HG02943 (cell line): ENCODE results near the gene ASF1A.
"Not testable (repeated sequence)": the region's sequence is repeated elsewhere in the genome, so short reads cannot be mapped to it uniquely, and the experiment has no call there.

Experiments used
- ATAC-seq: cut with Tn5 transposase; IDR thresholded peaks from one replicate; pipeline ENCODE4 v1.9.1; 2021; ENCODE audit warnings: mild to moderate bottlenecking, low read depth, moderate library complexity; ENCODE audit not compliant: unreplicated experiment

ASF1A gene

DNA sequence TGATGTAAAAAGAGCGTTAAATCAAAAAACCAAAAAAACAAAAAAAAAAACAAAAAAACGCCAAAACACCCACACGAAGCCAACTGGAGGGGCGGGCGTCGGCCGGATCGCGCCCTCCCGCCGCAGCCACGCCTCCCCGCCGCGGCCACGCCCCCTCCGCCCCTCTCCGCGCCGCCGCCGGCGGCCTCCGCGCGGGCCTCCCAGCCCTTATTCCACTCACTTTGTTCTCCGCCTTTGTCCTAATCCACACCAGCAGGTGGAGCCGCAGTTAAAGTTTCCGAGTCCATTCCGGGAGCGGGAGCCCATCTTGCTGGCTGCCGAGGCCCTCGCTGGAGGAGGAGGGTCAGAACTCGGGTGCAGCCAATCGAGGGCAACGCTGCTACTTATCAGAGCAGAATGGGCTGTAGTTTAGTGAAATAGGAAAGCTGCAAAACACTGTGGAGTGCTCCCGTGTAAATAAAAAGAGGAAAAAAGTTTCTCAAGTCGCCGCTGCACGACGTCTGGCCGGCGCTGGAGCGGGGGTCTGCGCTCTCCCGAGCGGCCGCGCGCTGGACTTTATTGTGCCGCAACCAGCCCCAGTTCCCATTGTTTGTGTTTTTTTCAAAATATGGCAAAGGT lies at the start of gene ASF1A:
ASF1A (plus strand) TSS at position 346 of the 618 bp plus-strand sequence; CDS start at position 608, 262 bp downstream.
- ATAC-seq = peak; percentile 64

DNA sequence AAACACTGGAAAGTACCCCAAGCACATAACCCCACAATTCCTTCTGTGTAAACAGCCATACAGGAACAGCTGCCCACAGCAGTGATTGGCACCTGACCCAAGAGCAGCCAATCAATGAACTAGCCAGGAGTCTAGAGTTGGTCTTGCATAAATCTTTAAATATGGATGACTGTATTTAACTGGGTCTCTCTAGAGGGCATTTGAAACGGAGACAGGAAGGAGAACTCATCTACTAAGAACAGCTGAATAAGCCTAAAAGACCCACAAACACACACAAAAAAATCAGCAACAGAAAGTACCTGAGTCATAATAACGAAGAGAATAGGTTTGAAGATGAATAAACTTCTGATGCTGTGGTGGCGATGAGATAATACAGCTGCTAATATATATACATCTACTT lies 49.0 kb upstream of the ASF1A start:
- peak; percentile 52 for ATAC-seq

DNA sequence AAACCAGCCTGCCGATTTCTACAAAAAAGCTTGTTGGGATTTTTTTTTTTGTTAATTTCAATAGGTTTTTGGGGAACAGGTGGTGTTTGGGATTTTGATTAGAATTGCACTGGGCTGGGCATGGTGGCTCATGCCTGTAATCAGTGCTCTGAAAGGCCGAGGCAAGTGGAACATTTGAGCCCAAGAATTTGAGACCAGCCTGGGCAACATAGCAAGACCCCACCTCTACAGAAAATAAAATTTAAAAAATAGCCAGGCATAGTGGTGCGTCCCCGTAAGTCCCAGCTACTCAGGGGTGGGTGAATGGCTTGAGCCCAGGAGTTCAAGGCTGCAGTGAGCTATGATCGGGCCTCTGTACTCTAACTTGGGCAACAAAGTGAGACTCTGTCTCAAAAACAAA lies 40.5 kb upstream of the ASF1A start:
- ATAC-seq = no peak

DNA sequence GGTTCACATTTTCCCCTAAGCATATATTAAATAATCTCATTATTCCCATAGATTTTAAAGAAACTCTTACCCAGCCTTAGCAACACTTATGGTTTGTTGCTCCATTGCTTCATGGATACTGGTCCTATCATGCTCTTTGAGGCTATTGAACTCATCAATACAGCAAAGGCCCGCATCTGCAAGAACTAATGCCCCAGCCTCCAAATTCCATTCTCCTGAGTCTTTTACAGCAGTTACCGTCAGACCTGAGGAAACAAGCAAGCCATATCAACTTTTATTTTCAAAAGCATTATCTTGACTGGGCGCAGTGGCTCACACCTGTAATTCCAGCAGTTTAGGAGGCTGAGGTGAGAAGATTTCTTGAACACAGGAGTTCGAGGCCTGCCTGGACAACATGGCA lies 37.7 kb upstream of the ASF1A start:
- ATAC-seq = no peak

DNA sequence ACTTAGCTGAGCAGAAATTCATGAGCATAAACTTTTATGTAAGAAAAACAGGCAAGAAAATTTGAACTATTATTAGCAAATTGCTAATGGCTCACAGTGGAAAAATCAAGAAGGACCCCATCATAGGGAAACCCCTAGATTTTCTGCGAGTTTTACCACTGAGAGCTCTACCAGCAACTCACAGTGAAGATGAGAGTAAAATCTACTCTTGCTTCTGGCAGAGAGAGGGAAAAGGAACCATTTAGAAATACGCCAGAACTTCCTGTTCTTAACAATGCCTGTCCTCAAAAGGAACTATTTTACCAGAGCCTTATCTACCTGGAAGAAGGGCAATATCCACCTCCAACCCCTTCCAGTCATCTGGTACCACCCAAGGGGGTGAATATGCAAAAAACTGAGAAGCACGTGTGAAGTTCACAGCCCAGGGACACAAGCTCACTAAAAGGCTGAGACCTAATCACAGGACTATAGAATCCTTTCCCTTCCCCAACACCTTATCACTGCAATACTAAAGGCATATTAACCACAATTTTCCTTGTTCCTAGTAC lies 34.4 kb upstream of the ASF1A start:
- ATAC-seq = no peak

DNA sequence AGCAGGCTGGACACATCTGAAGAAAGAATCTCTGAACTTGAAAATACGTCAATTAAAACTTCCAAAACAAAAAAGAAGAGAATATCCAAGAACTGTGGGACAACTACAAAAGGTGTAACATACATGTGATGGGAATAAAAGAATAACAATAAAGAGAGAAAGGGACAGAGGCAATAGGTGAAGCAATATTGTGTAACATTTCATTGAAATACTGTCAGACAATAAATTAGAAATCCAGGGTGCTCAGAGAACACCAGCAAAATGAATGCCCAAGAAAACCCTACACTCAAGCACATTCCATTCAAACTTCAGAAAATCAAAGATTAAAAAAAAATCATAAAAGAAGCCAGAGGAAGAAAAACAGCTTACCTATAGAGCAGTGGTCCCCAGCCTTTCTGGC lies 33.6 kb upstream of the ASF1A start:
- no peak for ATAC-seq

DNA sequence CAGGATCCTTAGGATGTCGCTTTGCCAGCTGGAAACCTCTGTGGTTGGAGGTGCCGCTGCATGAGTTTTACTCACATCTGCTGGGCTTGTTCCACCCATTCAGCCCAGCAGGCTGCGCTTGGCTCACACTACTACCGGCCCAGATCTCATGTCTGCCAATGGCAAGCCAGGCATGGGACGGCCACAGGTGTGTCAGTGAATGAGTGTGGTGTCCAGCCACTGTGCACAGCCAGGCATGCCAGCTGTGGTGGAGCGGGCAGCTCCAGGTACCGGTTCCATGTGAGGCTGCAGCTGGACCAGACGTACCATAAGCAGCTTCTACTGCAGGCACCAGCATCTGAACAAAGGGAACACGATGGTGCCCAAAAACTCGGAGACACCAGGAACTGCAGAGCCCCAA lies 33.1 kb upstream of the ASF1A start:
- ATAC-seq = no peak

DNA sequence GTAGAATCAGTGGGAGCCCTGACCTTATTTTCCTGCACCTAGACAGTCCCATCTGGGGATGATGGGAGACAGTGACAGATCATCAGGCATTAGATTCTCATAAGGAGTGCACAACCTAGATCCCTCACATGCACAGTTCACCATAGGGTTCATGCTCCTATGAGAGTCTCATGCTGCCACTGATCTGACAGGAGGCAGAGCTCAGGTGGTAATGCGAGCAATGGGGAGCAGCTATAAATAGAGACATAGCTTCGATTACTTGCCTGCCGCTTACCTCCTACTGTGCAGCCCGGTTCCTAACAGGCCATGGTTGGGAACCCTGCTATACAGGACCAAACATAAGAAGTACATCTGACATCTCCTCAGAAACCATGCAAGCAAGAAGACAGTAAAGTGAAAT lies 31.5 kb upstream of the ASF1A start:
- ATAC-seq = no peak

DNA sequence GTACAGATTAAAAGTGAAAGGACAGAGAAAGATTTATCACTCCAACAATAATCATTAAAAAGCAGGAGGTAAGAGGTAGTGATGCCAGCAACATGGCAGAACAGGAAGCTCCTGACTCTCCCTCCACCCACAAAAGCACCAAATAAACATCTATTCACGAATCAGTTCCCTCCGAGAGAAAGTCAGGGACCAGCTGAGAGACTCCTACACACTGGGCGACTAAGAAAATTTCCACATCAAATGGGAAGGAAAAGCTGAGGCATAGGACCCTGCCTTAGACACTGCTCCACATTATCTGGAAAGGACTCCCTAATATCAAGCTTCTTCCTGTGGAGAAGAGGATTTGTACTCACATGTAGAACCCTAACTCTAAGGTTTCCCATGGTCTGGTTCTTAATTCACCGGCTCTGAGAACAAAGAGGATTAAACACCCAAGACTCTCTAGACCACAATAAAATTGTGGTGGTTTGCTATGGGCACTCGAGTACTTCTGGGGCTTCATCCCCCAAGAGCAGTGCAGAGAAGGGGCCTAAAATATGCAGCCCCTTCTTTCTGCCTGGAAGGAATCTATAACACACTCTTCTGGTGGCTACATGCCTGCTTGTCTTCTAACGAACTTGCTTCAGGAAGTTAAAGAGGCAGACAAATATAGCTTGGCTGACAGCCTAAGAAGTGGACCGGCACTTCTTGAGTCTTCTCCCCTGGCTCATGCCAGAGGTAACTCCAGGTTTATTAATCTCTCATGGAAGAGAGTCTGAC lies 29.4 kb upstream of the ASF1A start:
- ATAC-seq = no peak

DNA sequence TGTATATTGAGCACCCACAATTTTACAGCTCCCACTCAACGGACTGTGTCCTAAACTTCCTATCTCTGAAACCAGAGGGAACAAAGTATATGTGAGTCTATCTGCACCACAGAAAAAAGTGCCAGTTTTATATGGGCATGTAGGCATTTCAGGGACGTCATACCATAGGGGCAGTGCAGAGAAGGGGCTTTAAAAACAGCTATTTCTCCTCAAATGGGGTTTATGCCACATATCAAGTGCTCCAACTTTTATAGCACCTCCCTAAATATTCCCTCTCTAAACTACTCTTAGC lies 28.9 kb upstream of the ASF1A start:
- no peak for ATAC-seq

DNA sequence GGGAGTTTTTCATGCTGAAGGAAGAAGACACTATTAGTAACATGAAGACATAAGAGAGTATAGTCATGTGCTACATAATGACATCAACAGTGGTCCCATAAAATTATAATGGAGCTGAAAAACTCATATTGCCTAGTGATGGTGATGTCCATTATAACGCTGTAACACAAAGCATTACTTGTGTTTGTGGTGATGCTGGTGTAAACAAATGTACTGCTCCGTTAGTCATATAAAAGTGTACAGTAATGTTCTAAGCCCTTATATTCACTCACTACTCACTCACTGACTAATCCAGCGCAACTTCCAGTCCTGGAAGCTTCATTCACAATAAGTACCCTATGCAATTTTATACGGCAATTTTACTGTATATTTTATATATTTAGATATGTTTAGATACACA lies 26.8 kb upstream of the ASF1A start:
- ATAC-seq = no peak

DNA sequence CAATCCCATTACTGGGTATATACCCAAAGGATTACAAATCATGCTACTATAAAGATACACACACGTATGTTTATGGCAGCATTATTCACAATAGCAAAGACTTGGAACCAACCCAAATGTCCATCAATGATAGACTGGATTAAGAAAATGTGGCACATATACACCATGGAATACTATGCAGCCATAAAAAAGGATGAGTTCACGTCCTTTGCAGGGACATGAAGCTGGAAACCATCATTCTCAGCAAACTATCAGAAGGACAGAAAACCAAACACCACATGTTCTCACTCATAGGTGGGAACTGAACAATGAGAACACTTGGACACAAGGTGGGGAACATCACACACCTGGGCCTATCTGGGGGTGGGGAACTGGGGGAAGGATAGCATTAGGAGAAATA lies 25.1 kb upstream of the ASF1A start:
- ATAC-seq = not testable (repeated sequence)

DNA sequence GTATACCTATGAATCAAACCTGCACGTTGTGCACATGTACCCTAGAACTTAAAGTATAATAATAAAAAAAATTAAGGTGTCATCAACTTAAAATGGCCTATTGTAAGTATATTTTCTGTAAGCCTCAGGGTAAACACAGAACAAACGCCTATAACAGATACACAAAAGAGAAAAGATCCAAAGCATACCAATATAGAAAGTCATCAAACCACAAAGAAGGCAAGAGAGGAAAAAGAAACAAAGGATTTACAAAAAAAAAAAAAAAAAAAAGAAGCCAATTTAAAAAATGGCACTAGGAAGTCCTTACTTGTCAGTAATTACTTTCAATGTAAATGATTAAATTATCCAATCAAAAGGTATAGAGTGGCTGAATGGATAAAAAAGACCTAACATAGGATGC lies 24.6 kb upstream of the ASF1A start:
- no peak for ATAC-seq

DNA sequence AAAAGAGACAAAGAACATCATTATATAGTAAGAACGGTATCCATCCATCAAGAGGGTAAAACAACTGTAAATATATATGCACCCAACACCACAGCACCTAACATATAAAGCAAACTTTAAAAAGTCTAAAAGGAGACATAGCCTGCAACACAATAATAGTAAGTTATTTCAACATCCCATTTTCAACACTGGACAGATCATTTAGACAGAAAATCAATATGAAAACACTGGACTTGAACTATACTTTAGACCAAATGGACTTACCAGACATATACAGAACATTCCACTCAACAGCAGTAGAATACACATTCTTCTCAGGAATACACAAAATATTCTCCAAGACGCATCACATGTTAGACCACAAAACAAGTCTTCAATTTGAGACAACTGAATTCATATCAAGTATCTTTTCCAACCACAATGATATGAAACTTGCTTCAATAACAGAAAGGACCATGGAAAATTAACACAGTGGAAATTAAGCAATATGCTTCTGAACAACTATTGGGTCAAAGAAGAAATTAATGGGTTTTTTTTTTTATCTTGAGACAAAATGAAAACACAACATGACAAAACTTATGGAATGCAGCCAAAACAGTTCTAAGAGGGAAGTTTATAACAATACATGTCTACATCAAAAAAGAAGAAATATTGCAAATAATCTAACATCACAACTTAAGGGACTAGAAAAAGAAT lies 23.9 kb upstream of the ASF1A start:
- no peak for ATAC-seq

DNA sequence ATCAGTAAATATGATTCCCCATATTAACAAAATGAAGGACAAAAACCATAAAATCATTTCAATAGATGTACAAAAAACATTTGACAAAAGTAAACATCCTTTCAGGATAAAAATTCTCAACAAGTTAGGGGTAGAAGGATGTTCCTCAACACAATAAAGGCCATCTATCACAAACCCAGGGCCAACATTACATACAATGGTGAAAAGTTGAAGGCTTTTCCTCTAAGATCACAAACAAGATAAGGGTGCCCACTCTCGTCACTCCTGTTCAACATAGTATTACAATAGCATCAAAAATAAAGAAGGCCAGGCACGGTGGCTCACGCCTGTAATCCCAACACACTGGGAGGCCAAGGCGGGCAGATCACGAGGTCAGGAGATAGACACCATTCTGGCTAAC lies 22.6 kb upstream of the ASF1A start:
- ATAC-seq = no peak

DNA sequence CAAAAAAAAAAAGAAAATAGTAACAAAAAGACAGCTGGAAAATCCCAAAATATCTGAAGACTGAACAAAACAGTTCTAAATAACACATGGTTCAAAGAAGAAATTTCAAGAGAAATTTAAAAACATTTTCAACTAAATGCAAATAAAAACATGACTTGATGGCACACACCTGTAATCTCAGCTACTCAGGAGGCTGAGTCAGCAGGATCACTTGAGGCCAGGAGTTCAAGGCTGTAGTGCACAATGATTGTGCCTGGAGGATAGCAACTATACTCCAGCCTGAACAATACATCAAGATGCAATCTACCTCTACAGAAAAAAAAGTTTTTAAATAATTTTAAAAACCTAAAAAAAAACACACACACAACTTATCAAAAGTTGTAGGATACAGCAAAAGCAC lies 21.6 kb upstream of the ASF1A start:
- no peak for ATAC-seq

DNA sequence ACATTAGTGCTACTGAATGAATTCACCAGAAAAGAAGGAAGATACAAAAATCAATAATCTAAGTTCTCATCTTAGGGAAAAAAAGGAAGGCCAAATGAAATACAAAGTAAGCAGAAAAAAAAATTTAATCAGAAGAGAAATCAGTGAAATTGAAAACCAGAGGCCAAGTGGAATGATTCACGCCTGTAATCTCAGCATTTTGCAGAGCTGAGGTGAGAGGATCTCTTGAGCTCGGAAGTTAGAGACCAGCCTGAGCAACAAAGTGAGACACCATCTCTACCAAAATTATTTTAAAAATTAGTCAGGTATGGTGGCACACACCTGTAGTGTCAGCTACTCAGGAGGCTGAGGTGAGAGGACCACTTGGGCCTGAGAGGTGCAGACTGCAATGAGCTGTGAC lies 21.2 kb upstream of the ASF1A start:
- ATAC-seq = no peak

DNA sequence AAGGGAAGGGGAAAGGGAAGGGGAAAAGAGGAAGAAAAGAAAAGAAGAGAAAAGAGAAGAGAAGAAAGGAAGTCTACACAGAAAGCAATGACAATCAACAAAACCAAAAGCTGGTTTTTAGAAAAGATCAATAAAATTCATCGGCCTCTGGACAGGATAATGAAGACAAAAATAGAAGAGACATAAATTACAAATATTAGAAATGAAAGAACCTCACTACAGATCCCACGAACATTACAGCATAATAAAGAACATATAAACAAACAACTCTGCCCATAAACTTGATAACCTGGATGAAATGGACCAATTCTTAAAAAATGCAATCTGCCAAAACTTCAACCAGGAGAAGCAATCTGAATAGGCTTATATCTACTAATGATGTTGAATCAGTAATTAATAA lies 20.7 kb upstream of the ASF1A start:
- ATAC-seq = no peak

DNA sequence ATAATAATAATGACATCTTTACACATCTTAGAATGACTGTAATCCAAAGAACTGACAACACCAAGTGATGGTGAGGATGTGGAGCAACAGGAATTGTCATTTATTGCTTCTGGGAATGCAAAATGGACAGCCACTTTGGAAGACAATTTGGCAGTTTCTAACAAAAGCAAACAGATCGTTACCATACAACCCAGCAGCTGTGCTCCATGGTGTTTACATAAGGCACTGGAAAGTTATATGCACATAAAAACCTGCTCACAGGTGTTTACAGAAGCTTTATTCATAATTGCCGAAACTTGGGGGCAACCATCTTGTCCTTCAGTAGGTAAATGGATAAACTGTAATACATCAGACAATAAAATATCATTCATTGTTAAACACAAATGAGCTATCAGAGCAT lies 18.3 kb upstream of the ASF1A start:
- no peak for ATAC-seq

DNA sequence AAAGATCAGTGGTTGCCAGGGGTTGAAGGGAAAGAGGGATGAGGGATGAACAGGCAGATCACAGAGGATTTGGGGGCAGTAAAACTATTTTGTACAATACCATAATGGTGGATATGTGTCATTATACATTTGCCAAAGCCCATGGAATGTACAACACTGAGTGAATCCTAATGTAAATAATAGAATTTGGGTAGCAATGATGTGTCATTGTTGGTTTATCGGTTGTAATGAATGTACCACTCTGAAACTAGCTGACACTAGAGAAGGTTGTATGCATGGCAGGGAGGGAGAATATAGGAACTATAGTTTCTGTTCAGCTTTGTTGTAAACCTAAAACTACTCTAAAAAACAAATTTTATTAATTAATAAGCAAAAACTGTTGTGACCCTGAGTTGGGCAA lies 17.8 kb upstream of the ASF1A start:
- ATAC-seq = no peak

DNA sequence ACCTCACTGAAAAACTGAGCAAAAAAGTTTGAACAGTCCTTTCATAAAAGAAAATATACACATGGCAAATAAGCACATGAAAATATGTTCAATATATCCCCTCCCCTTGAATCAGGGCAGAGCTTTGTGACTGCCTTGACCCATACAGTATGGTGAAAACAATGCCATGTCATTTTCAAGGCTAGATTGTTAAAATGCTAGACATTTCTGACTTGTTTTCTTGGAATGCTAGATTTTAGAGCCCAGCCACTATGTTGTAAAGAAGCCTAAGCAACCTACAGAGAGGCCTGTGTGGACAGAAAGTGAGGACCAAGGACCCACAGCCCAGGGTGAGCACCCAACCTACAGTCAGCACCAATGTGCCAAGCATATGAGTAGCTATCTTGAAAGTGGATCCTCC lies 17.1 kb upstream of the ASF1A start:
- ATAC-seq = no peak

DNA sequence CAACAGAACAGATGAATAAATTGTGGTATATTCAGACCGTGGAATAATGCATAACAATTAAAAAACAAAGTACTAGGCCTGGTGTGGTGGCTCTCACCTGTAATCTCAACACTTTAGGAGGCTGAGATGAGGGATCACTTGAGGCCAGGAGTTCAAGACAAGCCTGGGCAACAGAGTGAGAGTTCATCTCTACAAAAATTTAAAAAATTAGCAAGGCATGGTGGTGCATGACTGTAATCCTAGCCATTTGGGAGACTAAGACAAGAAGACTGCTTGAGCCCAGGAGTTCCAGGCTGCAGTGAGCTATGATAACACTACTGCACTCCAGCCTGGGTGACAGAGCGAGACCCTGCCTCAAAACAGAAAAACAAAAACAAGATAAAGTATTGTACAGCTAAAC lies 16.1 kb upstream of the ASF1A start:
- ATAC-seq = no peak
